ENCODE results near the gene TXNDC5. TPM values are rescaled to one million over a fixed set of nuclear protein-coding genes. Genes with fewer than 3 reads are reported as not detected.
A peak's percentile ranks its signal among the peaks of the same experiment; 100 is the strongest.

TXNDC5 gene
- total RNA-seq, 1 donor from 2014 or later, result 50.8 TPM

DNA sequence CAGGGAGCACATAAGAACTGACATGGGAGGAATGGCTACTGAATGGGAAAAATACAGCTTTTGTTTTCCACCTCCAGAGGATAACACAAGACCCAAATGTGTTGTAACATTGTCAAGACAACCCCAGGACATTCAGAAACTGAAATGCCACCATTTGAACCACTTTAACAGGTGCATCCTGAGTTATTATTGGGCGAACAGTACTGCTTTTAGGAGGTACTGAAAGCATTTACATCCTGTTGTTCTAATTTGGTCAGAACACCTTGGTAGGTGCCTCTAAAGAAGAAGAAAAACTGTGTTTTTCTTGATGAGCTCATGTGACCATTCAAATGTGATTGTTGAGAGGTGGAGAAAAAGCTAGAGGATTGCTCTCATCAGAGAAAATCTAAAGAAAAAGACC is 6.4 kb upstream of the TXNDC5 start:
- intact Hi-C loops (cut with DNase I), result no loop called here
- no peak for DNase-seq (ENCODE audit: low spot score)

DNA sequence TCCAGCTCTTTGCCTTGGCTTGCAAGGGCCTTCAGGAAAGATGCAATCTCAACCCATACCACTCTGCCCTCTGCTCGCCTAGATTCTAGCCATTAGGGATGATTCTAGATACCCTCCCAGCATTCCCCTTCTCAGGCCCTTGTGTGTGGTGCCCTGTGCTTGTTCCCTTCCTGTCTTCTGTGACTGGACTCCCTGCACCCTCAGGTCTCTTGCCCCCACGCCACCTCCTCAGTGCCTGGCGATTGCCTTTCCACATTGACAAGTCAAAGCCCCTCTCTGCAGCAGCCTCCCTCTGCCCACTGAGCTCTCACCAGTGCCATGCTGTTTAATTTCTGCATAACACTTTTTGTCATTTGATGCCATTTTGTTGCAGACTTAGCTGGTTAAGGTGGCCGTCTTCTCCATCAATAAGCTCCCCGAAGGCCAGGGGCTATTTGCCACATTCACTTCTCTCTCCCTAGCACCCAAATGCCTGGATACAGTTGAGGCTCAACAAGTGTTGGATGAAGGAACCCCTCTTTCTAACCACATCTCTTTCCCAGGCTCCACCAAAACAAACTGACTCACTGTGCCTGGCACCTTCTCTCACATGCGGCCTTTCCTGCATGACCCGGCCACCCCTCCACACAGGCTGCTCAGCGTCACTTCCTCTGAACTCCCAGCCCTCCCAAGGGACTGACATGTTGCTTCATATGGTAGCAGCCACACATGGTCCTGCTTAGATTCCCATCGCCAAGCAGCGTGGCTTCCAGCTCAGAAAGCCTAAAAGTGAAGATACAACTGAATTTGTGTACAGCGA is 4.6 kb upstream of the TXNDC5 start:
- intact Hi-C loops (cut with DNase I), result loop anchor here (5.0 kb wide), 1 partner anchor 147 kb away; the partner anchor contains the start of gene BLOC1S5
- no peak for DNase-seq (ENCODE audit: low spot score)

- intact Hi-C loops (cut with DNase I), result loop anchor here (5.0 kb wide), 1 partner anchor 148 kb away; the partner anchor contains the start of gene BLOC1S5
- DNase-seq (ENCODE audit: low spot score), result no peak
These were observed 3.7 kb upstream of the TXNDC5 start for GRCh38 chr6:7914311-7914710.

DNA sequence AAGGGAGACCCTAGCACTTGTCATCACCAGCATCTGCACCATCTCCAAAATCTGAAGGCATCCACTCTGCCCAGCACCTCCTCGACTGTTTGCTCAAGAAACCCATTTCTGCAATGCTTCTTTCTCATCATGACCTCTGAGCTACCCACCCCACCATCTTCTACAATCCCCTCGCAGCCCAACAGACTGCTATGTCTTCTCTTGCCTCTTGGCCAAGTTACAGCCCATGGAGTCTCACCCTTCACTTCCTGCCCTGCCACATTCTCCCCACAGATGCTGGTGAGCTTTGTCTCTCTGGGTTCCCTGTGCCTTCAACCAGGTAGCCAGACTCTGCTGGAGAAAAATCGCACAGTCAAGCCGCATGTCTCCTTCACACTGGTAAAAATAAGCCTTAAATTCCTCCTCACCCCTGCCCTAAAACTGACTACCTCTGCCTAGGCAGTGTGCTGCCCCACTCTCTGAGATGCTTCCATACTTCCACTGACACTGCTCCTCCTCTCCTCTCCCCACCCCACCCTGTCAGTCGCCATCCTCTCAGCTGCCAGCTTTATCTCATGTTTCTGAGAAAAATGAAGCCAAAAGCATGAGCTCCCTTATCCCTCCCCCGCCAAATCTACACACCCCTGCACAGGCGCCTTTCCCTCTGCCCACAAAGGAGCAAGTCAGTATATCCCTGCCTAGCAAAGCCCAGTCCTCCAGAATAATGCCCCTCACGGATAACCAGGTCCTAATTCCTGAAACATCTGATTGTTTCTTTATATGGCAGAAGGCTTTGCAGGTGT is 2.3 kb upstream of the TXNDC5 start:
- intact Hi-C loops (cut with DNase I), result loop anchor here (5.0 kb wide), 1 partner anchor 149 kb away; the partner anchor contains the start of gene BLOC1S5
- no peak for DNase-seq (ENCODE audit: low spot score)

DNA sequence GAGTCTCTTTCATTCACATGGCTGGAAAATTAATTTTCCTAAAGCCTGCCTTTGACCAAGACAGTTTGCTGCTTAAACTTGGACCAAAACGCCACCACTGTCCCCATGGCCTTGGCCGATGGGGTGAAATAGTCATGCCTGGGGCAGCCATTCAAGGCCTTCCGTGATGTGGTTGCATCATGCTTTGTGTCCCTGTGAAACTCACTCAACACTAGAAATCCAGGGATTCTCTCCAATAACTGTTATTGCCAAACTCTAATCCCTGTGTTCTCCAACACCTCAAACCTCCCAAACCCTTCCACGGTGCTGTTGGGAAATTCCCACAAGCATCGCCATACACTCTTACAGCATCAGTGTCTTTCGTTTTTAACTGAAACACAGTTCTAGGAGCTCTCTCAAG is 1.4 kb upstream of the TXNDC5 start:
- DNase-seq (ENCODE audit: low spot score), result no peak
- intact Hi-C loops (cut with DNase I), result loop anchor here (5.0 kb wide), 1 partner anchor 150 kb away; the partner anchor contains the start of gene BLOC1S5

GRCh38 chr6:7911345-7911725 is 747 bp upstream of the TXNDC5 start:
- DNase-seq (ENCODE audit: low spot score), result no peak
- intact Hi-C loops (cut with DNase I), result loop anchor here (2.0 to 5.0 kb wide), 2 partner anchors 63 to 151 kb away; partner anchors contain the start of gene BLOC1S5

DNA sequence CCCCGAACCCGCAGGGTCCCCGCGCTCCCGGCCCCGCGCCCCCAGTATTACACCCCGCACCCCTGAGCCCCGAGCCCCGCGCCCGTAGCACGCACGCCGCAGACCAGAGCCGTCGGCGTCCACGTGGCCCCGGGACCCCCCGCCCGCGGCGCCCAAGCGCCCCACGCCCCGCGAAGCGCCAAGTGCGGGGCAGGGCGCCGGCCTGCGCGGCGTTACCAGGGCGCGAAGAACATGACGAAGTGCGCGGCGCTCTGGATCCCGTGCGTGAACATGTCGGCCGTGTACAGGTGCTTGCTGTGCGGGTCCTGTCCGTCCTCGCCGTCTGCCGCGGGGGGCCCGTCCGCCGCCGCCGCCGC is 312 bp downstream of the TXNDC5 start:
- intact Hi-C loops (cut with DNase I), result loop anchor here (2.0 to 5.0 kb wide), 2 partner anchors 65 to 152 kb away; partner anchors contain the start of gene BLOC1S5
- DNase-seq (ENCODE audit: low spot score), result no peak

DNA sequence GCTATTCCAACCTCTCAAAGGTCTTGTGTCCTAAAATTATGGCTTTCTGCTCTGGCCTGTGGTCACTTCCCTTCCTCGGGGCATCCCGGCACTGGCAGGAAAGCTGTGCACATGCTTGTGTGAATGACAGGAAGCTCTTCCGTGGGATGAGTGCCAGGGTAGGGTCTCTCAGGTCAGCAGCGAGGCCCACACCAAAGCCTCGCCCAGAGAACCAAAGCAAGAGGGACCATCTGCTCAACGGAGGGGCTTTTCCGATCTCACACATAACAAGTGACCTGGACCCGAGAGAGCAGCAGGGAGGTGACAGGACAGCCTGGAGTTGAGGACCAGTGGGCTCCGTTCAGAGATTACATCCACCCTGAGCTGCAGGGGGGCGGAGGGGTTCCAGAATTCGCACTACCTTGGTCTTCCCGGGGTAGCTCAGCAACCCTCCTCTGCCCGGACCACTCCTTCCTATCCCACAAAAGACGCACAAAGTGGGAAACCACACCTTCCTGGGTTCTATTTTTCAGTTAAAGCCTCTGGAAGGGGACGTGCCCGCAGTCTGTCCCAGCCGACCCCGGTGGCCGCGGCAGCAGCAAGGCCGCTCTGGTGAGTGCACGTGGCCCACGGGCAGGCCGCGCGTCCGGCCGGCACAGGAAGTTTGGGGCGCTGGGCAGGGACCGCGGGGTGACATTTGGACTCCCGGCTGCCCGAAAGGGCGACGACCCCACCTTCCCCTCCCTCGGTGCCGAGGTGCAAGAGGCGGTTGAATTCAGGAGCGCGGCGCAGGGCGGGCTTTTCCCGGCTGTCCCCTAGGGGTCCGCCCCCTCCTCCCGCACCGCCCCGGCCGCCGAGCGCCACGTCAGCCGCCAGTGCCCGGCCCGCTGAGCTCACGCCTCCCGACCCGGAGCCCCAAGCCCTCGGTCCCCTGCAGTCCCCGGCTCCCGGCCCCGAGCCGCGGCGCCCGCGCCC is 988 bp downstream of the TXNDC5 start:
- peak; percentile 82 for DNase-seq (ENCODE audit: low spot score)
- intact Hi-C loops (cut with DNase I), result loop anchor here (2.0 to 5.0 kb wide), 2 partner anchors 65 to 153 kb away; partner anchors contain the start of gene BLOC1S5

DNA sequence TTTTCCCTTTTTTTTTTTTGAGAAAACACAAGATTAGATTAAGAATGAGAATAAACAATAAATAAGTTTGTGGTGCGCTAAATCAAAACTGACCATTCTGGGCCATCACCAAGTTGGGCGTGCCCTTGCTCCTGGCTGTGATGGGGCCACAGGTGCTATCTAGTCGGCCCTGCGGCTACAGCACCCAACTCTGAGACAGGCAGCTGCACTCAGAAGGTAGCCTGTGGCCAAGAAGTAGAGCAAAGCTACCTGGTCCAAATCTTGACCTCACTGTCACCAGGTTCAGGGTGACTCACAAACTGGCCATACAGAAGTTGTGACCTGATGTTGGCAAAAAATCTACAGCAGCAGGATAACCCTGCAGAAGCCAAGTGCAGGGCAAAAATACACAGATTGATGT is 3.4 kb downstream of the TXNDC5 start:
- intact Hi-C loops (cut with DNase I), result no loop called here

GRCh38 chr6:7906741-7907140 is 3.8 kb downstream of the TXNDC5 start:
- no peak for DNase-seq (ENCODE audit: low spot score)
- intact Hi-C loops (cut with DNase I), result no loop called here

More for the DNA sequence above, 3.4 kb downstream of the TXNDC5 start:
- DNase-seq (ENCODE audit: low spot score), result no peak

DNA sequence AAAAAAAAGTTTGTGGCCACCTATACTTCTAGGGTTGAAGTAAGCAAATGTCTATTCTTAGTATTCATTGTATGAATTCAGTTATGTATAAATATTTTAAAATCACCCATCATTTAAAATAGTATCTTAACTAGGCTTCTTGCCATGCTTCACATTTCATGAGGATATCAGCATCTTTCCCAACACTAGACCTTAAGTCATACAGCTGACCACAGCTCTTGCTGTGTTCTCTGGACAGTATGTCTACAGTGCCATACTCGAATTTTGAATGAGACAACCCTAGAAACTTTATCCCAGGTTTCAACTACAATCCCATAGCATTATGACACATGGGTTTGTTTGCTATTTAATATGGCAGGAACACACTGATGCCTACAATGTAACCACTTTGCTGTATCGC is 5.2 kb downstream of the TXNDC5 start:
- DNase-seq (ENCODE audit: low spot score), result no peak
- intact Hi-C loops (cut with DNase I), result no loop called here

- intact Hi-C loops (cut with DNase I), result no loop called here
- DNase-seq (ENCODE audit: low spot score), result no peak
These were observed 5.8 kb downstream of the TXNDC5 start for GRCh38 chr6:7904654-7905319.

DNA sequence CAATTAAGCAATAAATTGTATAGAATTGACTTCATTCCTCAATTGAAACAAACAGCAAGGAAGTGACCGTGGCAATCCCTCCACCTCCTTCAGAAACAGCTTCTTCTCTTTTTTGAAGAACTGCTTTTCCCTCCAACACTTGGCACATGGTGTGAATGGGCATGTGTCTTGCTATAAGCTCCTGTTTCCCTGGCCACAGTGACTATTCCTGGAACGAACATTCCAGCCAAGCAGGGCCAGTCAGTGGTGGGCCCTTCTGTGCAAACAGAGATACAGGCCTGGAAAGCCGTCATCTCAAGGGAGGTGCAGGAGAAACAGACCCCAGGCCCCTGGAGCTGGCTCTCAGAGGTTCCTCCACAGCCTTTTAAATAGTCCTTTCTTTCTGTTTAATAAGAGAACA is 6.9 kb downstream of the TXNDC5 start:
- intact Hi-C loops (cut with DNase I), result no loop called here
- no peak for DNase-seq (ENCODE audit: low spot score)

GRCh38 chr6:7902867-7903266 is 7.7 kb downstream of the TXNDC5 start:
- intact Hi-C loops (cut with DNase I), result no loop called here
- no peak for DNase-seq (ENCODE audit: low spot score)

DNA sequence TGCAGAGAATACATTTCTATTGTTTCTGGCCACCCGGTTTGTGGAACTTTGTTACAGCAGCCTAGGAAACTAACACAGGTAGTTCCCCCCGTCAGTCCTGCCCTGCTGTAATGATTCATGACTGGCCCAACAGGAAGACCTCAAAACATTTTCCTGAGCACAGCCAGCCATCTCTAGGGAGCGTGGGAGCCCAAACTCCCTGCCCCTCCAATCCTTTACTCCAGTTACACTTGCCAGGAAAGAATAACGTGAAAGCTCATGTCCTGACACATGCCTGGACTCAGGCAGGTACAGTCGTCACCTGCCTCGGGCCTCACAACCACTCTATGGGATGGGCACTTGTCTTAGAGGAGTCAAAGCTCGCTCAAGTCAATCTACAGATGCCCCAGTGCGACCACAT is 8.4 kb downstream of the TXNDC5 start:
- intact Hi-C loops (cut with DNase I), result no loop called here
- no peak for DNase-seq (ENCODE audit: low spot score)

DNA sequence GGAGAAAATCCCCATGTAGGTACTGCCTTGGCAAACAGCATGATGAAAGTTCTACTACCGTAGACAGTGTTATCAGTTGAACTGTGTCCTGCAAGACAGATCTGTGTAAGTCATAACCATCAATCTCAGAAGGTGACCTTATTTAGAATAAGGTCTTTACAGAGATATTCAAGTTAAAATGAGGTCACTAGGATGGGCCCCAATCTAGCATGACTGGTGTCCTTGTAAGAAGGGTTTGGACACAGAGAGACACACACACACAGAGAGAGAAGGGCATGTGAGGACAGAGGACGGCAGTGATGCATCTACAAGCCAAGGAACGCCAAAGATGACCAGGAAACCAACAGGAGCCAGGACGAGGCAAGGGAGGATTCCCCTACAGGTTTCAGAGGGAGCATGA is 8.8 kb downstream of the TXNDC5 start:
- intact Hi-C loops (cut with DNase I), result no loop called here
- no peak for DNase-seq (ENCODE audit: low spot score)

- intact Hi-C loops (cut with DNase I), result no loop called here
These were observed 9.5 kb downstream of the TXNDC5 start for GRCh38 chr6:7901056-7901455.

GRCh38 chr6:7900621-7901020 is 10.0 kb downstream of the TXNDC5 start:
- intact Hi-C loops (cut with DNase I), result no loop called here

More at GRCh38 chr6:7901056-7901455, 9.5 kb downstream of the TXNDC5 start:
- DNase-seq (ENCODE audit: low spot score), result no peak

GRCh38 chr6:7899889-7900213 is 10.7 kb downstream of the TXNDC5 start:
- intact Hi-C loops (cut with DNase I), result no loop called here
- DNase-seq (ENCODE audit: low spot score), result no peak

More at GRCh38 chr6:7900621-7901020, 10.0 kb downstream of the TXNDC5 start:
- no peak for DNase-seq (ENCODE audit: low spot score)
